SU-DHL-6 (cell line): ENCODE results near the gene CRIP2.
A peak's percentile ranks its signal among the peaks of the same experiment; 100 is the strongest.

Experiments
- H2AFZ ChIP-seq: fragments of 200-600 bp; sonication (generic); 2 replicates; pipeline ENCODE4 v1.6.1; 2014; ENCODE audit warnings: low read depth, mild to moderate bottlenecking, moderate library complexity, mixed read lengths, antibody characterized with exemption, low read length; ENCODE audit not compliant: severe bottlenecking
- H3F3A ChIP-seq: fragments of 200-600 bp; shearing (Covaris generic); 2 replicates; pipeline ENCODE4 v1.6.0; 2016; ENCODE audit warnings: antibody characterized with exemption, mild to moderate bottlenecking; ENCODE audit not compliant: insufficient read depth
- H3K27ac ChIP-seq: fragments of 200-600 bp; sonication (generic); 2 replicates; pipeline ENCODE4 v1.5.1; 2016; ENCODE audit warnings: low read depth, mild to moderate bottlenecking, low read length, moderate library complexity, mixed read lengths
- H3K27me3 ChIP-seq: fragments of 200-600 bp; sonication (generic), shearing (Covaris generic); 2 replicates; pipeline ENCODE4 v1.6.0; 2014; ENCODE audit warnings: mild to moderate bottlenecking, low read length
- H3K36me3 ChIP-seq: fragments of 200-600 bp; sonication (generic); 2 replicates; pipeline ENCODE4 v1.6.1; 2014; ENCODE audit warnings: mild to moderate bottlenecking, low read length, mixed read lengths
- H3K4me2 ChIP-seq: fragments of 300-600, 200-600 bp; shearing (Covaris generic), sonication (generic); 2 replicates; pipeline ENCODE4 v1.6.0; 2014; ENCODE audit warnings: low read length, low read depth, mild to moderate bottlenecking; ENCODE audit not compliant: poor library complexity, severe bottlenecking
- H3K4me3 ChIP-seq: fragments of 200-600 bp; sonication (generic); 2 replicates; pipeline ENCODE4 v1.5.1; 2014; ENCODE audit warnings: antibody characterized with exemption, low read length, mild to moderate bottlenecking, mixed read lengths; ENCODE audit not compliant: insufficient read depth, poor library complexity, severe bottlenecking
- H3K79me2 ChIP-seq: fragments of 200-600 bp; sonication (generic); 2 replicates; pipeline ENCODE4 v1.6.1; 2014; ENCODE audit warnings: mild to moderate bottlenecking, low read length, moderate library complexity; ENCODE audit not compliant: insufficient read depth
- H3K9ac ChIP-seq: fragments of 200-600 bp; sonication (generic); 2 replicates; pipeline ENCODE4 v1.7.0; 2014; ENCODE audit warnings: mild to moderate bottlenecking, low read length
- H3K9me2 ChIP-seq: fragments of 200-600 bp; sonication (generic); replicated peaks from 2 replicates; pipeline ENCODE4 v1.6.1; 2014; ENCODE audit warnings: low read length; ENCODE audit not compliant: insufficient read depth
- H3K9me3 ChIP-seq: fragments of 200-600 bp; sonication (generic); 2 replicates; pipeline ENCODE4 v1.6.1; 2014; ENCODE audit warnings: low read length, mixed read lengths; ENCODE audit not compliant: insufficient read depth
- H4K20me1 ChIP-seq: fragments of 200-600 bp; sonication (generic); 2 replicates; pipeline ENCODE4 v1.6.1; 2014; ENCODE audit warnings: low read depth, mild to moderate bottlenecking, antibody characterized with exemption, low read length, moderate library complexity, mixed read lengths
- EZH2phosphoT487 ChIP-seq: fragments of 200-600 bp; sonication (generic), shearing (Covaris generic); conservative IDR thresholded peaks from 2 replicates; pipeline ENCODE4 v1.6.1; 2018; ENCODE audit warnings: mild to moderate bottlenecking, antibody characterized with exemption, low read length, moderate library complexity, mixed read lengths
- TF ChIP-seq, protein P1 (sequence below): fragments of 200-600 bp; sonication (generic); IDR thresholded peaks from one replicate; pipeline ENCODE4 v1.5.1; 2017; ENCODE audit warnings: antibody characterized with exemption, mild to moderate bottlenecking, low read length, moderate library complexity; ENCODE audit not compliant: insufficient read depth, poor library complexity, severe bottlenecking

Gene CRIP2

DNA sequence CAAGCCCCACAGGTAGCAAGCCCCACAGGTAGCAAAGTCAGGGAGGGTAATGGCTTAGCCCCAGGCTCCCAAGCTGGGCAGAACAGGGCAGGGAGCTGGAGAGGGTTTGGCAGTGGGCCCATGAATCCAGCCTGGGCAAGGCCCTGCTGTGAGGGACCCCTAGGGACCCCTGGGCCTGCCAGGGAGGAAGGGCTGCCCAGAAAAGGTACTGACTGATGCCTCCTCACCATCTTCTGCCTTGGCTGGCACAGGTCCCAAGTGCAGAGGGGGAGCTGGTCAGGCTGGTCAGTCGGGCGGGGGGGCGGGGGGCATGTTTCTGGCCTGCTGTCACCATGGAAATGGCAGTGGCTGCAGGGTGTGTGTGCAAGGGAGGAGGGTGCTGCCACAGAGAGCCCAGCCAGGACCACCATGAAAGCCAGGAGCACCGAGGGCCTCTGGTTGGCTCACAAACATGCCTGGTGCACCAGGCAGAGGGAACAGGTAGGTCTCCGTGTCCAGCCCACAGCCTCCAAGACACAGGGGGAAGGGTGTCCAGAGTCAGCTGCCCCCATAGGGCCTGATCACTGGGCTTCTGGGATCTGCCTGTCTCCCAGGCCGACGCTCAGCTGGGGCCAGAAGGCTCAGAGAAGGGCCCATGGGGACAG is 1.5 kb upstream of the CRIP2 start:
- TF ChIP-seq, protein P1, sequence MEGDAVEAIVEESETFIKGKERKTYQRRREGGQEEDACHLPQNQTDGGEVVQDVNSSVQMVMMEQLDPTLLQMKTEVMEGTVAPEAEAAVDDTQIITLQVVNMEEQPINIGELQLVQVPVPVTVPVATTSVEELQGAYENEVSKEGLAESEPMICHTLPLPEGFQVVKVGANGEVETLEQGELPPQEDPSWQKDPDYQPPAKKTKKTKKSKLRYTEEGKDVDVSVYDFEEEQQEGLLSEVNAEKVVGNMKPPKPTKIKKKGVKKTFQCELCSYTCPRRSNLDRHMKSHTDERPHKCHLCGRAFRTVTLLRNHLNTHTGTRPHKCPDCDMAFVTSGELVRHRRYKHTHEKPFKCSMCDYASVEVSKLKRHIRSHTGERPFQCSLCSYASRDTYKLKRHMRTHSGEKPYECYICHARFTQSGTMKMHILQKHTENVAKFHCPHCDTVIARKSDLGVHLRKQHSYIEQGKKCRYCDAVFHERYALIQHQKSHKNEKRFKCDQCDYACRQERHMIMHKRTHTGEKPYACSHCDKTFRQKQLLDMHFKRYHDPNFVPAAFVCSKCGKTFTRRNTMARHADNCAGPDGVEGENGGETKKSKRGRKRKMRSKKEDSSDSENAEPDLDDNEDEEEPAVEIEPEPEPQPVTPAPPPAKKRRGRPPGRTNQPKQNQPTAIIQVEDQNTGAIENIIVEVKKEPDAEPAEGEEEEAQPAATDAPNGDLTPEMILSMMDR = no peak
- no peak for TF ChIP-seq EZH2phosphoT487
- no peak overlapping the region for H3K27ac ChIP-seq
- no peak overlapping the region for H2AFZ ChIP-seq
- 0 out of 2 replicates have a peak, but pooled peaks cover 3% of the 10 kb centered on the region for H3K9me3 ChIP-seq
- no peaks in the 10 kb centered on the region for H3K9me2 ChIP-seq
- H4K20me1 ChIP-seq = no peaks in the 10 kb centered on the region
- H3K36me3 ChIP-seq = no peaks in the 10 kb centered on the region
- H3K27me3 ChIP-seq = no peaks in the 10 kb centered on the region
- no peak overlapping the region for H3K4me3 ChIP-seq
- peaks cover 5% of the 10 kb centered on the region for H3F3A ChIP-seq
- H3K9ac ChIP-seq = no peak overlapping the region
- no peaks in the 10 kb centered on the region for H3K79me2 ChIP-seq
- no peak overlapping the region for H3K4me2 ChIP-seq

DNA sequence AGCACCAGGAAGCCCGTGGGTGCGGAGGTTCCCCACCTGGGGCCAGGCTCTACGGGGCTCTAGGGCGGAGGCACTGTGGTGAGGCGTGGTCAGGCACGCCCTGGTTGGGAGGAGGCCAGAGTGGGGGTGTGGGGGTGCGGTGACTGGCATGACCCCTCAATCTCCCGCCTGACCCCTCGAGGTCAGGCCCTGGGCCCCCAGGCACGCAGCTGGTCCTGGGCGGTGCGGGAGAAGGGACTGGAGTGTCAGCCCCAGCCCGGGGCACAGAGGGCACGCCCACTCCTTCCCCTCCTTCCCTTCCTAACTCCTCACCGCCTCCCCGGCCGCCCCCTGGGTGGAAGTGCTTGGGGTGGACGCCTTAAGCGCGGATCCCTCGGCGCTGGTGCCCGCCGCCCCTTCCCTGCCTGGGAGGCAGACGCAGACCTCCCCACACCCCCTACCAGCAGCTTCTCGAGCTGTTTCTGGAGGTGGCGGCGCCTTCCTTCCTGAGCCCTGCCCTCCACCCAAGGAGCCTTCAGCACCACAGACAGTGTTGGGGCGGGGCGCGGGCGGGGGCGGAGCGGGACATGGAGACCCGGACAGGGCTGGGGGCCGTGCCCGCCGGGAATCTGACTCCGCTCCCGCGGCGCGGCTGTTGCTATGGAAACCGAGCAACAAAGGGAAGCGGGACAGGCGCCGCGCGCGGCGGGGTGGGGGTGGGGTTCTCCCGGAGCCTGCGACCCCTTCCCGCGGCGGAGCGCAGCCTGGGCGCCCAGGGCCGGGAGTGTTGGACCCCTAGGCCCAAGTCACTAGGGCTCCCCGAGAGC is 741 bp upstream of the CRIP2 start:
- no peak overlapping the region for H3K9ac ChIP-seq

DNA sequence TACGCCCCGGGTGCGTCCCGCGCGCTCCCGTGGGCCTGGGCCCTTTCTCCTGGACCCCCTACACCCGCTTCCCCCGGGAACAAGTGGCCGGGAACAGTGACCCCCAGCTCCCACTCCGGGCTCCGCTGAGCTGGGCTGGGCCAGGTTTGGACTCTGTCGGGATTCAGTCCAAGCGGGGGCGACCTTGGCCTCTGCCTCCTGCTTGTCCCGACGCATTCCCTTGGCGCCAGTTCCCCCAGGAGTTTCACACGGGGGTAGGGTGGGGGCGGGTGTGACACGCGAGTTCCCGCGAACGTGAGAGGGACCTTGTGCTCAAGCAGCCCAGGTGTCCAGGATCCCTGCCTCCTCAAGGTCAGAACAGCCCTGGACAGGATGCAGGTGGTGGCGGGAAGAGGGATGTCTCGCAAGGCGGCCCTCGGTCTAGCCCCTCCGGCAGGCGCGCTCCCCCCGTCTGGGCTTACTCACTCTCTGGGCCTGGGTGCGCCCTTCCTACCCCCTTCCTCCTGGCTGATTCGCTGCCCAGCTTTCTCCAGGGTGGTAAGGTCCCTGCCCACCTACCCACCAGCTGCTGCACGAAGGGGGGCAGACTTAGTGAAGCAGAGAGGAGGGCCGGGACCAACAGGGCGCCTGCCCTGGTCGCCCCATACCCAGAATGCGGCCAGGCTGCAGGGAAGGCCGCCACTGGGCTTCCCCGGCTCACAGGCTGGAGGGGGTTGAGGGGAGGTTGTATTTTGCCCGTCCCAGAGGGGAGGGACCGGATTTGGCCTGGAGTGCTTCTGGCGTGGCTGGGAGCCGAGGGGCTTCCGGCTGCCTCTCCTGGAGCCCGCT is 862 bp downstream of the CRIP2 start:
- Histone ChIP-seq H3K4me3 (no peak overlapping the region), H3K27ac (no peak overlapping the region), H3K9me2 (no peaks in the 10 kb centered on the region), H3K4me2 (peak overlapping the region; percentile 54), H3K9me3 (0 out of 2 replicates have a peak, but pooled peaks cover 3% of the 10 kb centered on the region), H3K36me3 (no peaks in the 10 kb centered on the region), H3F3A (peaks cover 1% of the 10 kb centered on the region), H3K79me2 (no peaks in the 10 kb centered on the region), H3K27me3 (no peaks in the 10 kb centered on the region), H3K9ac (0 out of 2 replicates have a peak overlapping the region, but pooled peaks have one; percentile 26), H4K20me1 (no peaks in the 10 kb centered on the region), H2AFZ (no peak overlapping the region)
- TF ChIP-seq, protein P1 = no peak
- TF ChIP-seq EZH2phosphoT487 = 0 out of 2 replicates have a peak, but pooled peaks have one; percentile 52

More for the DNA sequence above, 741 bp upstream of the CRIP2 start:
- no peaks in the 10 kb centered on the region for H3K79me2 ChIP-seq
- 0 out of 2 replicates have a peak, but pooled peaks cover 3% of the 10 kb centered on the region for H3K9me3 ChIP-seq
- H3K36me3 ChIP-seq = no peaks in the 10 kb centered on the region
- H3K27ac ChIP-seq = no peak overlapping the region
- no peaks in the 10 kb centered on the region for H3K27me3 ChIP-seq
- H3K4me2 ChIP-seq = peak overlapping the region; percentile 58
- peaks cover 5% of the 10 kb centered on the region for H3F3A ChIP-seq
- H2AFZ ChIP-seq = no peak overlapping the region
- no peaks in the 10 kb centered on the region for H4K20me1 ChIP-seq
- H3K9me2 ChIP-seq = no peaks in the 10 kb centered on the region
- TF ChIP-seq, protein P1 = no peak
- no peak for TF ChIP-seq EZH2phosphoT487
- H3K4me3 ChIP-seq = peak overlapping the region; percentile 38
